GM18502 (cell line): ENCODE data around the gene NXPH2.
A peak's percentile ranks its signal among the peaks of the same experiment; 100 is the strongest.
"Not testable (repeated sequence)": the region's sequence is repeated elsewhere in the genome, so short reads cannot be mapped to it uniquely, and the experiment has no call there.

Experiments
- ATAC-seq: cut with Tn5 transposase; IDR thresholded peaks from one replicate; pipeline ENCODE4 v1.9.1; 2021; ENCODE audit warnings: mild to moderate bottlenecking; ENCODE audit not compliant: unreplicated experiment, poor library complexity

The NXPH2 gene

GRCh38 chr2:138648606-138649005 lies 131.6 kb downstream of the NXPH2 start:
- no peak for ATAC-seq

- ATAC-seq: not testable (repeated sequence)
Observed at GRCh38 chr2:138644776-138645175, 135.4 kb downstream of the NXPH2 start.

GRCh38 chr2:138640921-138641676 lies 139.1 kb downstream of the NXPH2 start:
- ATAC-seq: peak; percentile 61

GRCh38 chr2:138637686-138638085 lies 142.5 kb downstream of the NXPH2 start:
- ATAC-seq: no peak

GRCh38 chr2:138637061-138637460 lies 143.1 kb downstream of the NXPH2 start:
- ATAC-seq: no peak

GRCh38 chr2:138633049-138633448 lies 147.1 kb downstream of the NXPH2 start:
- ATAC-seq: no peak

- no peak for ATAC-seq
Observed at GRCh38 chr2:138632066-138632620, 148.0 kb downstream of the NXPH2 start.

GRCh38 chr2:138630164-138630563 lies 150.0 kb downstream of the NXPH2 start:
- no peak for ATAC-seq

GRCh38 chr2:138626148-138626547 lies 154.0 kb downstream of the NXPH2 start:
- ATAC-seq: no peak

GRCh38 chr2:138622613-138623012 lies 157.6 kb downstream of the NXPH2 start:
- ATAC-seq: peak; percentile 57

- ATAC-seq: no peak
Observed at GRCh38 chr2:138621139-138621538, 159.1 kb downstream of the NXPH2 start.

GRCh38 chr2:138620431-138620830 lies 159.8 kb downstream of the NXPH2 start:
- no peak for ATAC-seq
